Adipocyte (in vitro differentiated cells): ENCODE measurements around the gene DYDC2.
A peak's percentile ranks its signal among the peaks of the same experiment; 100 is the strongest.
"Not testable (repeated sequence)": the region's sequence is repeated elsewhere in the genome, so short reads cannot be mapped to it uniquely, and the experiment has no call there.

Source experiments
- DNase-seq: peaks from one replicate; pipeline ENCODE4 v3.0.0-alpha.2; 2015; ENCODE audit warnings: low read depth
- H3K27me3 ChIP-seq: replicated peaks from 2 replicates; pipeline ENCODE4 v1.7.0; 2013; ENCODE audit warnings: mild to moderate bottlenecking, low read length, moderate library complexity; ENCODE audit not compliant: control insufficient read depth, insufficient read depth
- H3K36me3 ChIP-seq: 2 replicates; pipeline ENCODE4 v1.7.0; 2013; ENCODE audit warnings: low read length, mild to moderate bottlenecking, moderate library complexity; ENCODE audit not compliant: control insufficient read depth, insufficient read depth, severe bottlenecking
- H3K4me1 ChIP-seq: 2 replicates; pipeline ENCODE4 v1.7.0; 2013; ENCODE audit warnings: mild to moderate bottlenecking, low read length, moderate library complexity; ENCODE audit not compliant: control insufficient read depth, insufficient read depth
- H3K4me3 ChIP-seq: 2 replicates; pipeline ENCODE4 v1.7.0; 2013; ENCODE audit warnings: mild to moderate bottlenecking, low read length, moderate library complexity
- H3K9ac ChIP-seq: 2 replicates; pipeline ENCODE4 v1.7.0; 2013; ENCODE audit warnings: mild to moderate bottlenecking, low read length, moderate library complexity
- H3K9me3 ChIP-seq: 2 replicates; pipeline ENCODE4 v1.7.0; 2013; ENCODE audit warnings: mild to moderate bottlenecking, low read length, moderate library complexity; ENCODE audit not compliant: control insufficient read depth

The DYDC2 gene

GRCh38 chr10:80324891-80325364, 31.7 kb upstream of the DYDC2 start:
- H3K4me1 ChIP-seq = peaks cover 3% of the 10 kb centered on the region
- no peak overlapping the region for H3K9ac ChIP-seq
- DNase-seq = no peak
- H3K27me3 ChIP-seq = peaks cover 14% of the 10 kb centered on the region
- no peak overlapping the region for H3K4me3 ChIP-seq
- H3K9me3 ChIP-seq = no peaks in the 10 kb centered on the region
- H3K36me3 ChIP-seq = no peaks in the 10 kb centered on the region

DNA sequence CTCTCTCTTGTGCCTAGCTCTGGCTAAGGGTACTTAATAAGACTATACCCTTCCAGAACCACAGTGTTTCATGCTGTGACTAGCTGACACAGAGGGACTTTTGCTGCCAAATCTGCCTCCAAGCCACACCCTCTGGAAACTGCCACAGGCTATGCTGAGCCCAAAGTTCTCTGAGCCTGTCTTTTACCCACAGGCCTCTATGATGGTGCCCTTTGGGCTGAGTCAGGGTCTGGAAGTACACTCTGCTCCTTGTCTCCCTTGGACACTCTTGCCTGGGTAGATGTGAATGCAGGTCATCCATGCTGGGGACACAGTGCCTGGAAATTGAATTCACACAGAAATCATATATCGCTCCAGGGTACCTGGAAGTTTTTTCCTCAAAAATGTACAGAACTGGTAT, 22.6 kb upstream of the DYDC2 start:
- Histone ChIP-seq H3K4me1 (no peaks in the 10 kb centered on the region), H3K9me3 (no peaks in the 10 kb centered on the region), H3K27me3 (peaks cover under 1% of the 10 kb centered on the region), H3K4me3 (no peak overlapping the region), H3K36me3 (no peaks in the 10 kb centered on the region), H3K9ac (no peak overlapping the region)
- no peak for DNase-seq

DNA sequence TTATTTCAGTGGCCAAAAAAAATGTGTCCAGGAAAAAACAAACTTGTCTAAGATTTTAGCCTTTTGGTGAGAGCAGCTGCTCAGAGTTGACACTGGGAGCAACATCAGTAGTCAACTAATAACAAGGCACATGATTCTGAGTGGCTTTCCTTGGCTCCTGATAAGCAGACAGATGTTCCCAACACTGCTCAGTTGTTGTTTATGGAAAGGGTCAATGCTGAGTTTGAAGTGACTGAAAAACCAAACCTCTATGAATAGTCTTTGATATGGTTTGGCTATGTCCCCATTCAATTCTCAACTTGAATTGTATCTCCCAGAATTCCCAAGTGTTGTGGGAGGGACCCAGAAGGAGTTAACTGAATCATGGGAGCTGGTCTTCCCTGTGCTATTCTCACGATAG, 12.3 kb upstream of the DYDC2 start:
- no peaks in the 10 kb centered on the region for H3K9me3 ChIP-seq
- peaks cover 3% of the 10 kb centered on the region for H3K27me3 ChIP-seq

GRCh38 chr10:80344912-80345311, 11.7 kb upstream of the DYDC2 start:
- no peak overlapping the region for H3K9ac ChIP-seq
- no peak for DNase-seq
- no peaks in the 10 kb centered on the region for H3K9me3 ChIP-seq
- no peaks in the 10 kb centered on the region for H3K36me3 ChIP-seq
- H3K4me3 ChIP-seq = no peak overlapping the region
- H3K27me3 ChIP-seq = peaks cover 2% of the 10 kb centered on the region
- no peaks in the 10 kb centered on the region for H3K4me1 ChIP-seq

More for the DNA sequence above, 12.3 kb upstream of the DYDC2 start:
- Histone ChIP-seq H3K9ac (no peak overlapping the region), H3K36me3 (no peaks in the 10 kb centered on the region), H3K4me3 (no peak overlapping the region), H3K4me1 (no peaks in the 10 kb centered on the region)
- DNase-seq = no peak

GRCh38 chr10:80350251-80350650, 6.3 kb upstream of the DYDC2 start:
- Histone ChIP-seq H3K36me3 (no peaks in the 10 kb centered on the region), H3K9me3 (no peaks in the 10 kb centered on the region), H3K27me3 (peaks cover 1% of the 10 kb centered on the region), H3K9ac (no peak overlapping the region), H3K4me1 (no peaks in the 10 kb centered on the region), H3K4me3 (no peak overlapping the region)
- no peak for DNase-seq

- Histone ChIP-seq H3K36me3 (no peaks in the 10 kb centered on the region), H3K27me3 (peaks cover 11% of the 10 kb centered on the region), H3K9me3 (no peaks in the 10 kb centered on the region), H3K4me1 (no peaks in the 10 kb centered on the region), H3K9ac (no peak overlapping the region), H3K4me3 (no peak overlapping the region)
- DNase-seq = no peak
Measured at GRCh38 chr10:80351220-80351619, 5.4 kb upstream of the DYDC2 start.

- no peak for DNase-seq
Measured at GRCh38 chr10:80356989-80357850, 639 bp downstream of the DYDC2 start.

DNA sequence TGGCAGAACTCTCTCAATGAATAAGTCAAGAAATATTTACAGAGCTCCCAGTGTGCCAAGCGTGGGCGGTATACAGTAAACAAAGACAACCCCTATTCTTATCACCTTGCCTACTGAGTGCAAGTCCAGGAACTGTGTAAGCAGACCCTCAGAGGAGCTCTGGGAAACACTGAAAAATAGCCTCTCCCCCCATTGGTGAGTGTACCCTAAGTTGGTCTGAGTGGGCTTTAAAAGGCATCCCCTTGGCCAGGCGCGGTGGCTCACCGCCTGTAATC, 1.2 kb downstream of the DYDC2 start:
- Histone ChIP-seq H3K36me3 (no peaks in the 10 kb centered on the region), H3K4me1 (no peaks in the 10 kb centered on the region), H3K9ac (no peak overlapping the region), H3K9me3 (peaks cover 4% of the 10 kb centered on the region), H3K27me3 (peaks cover 27% of the 10 kb centered on the region), H3K4me3 (no peak overlapping the region)
- DNase-seq = no peak

More at GRCh38 chr10:80356989-80357850, 639 bp downstream of the DYDC2 start:
- Histone ChIP-seq H3K27me3 (peaks cover 27% of the 10 kb centered on the region), H3K36me3 (no peaks in the 10 kb centered on the region), H3K4me1 (no peaks in the 10 kb centered on the region), H3K9ac (no peak overlapping the region), H3K4me3 (peak overlapping the region; percentile 54), H3K9me3 (peaks cover 4% of the 10 kb centered on the region)

GRCh38 chr10:80358925-80359324, 2.3 kb downstream of the DYDC2 start:
- H3K27me3 ChIP-seq = peaks cover 27% of the 10 kb centered on the region
- not testable (repeated sequence) for H3K36me3 ChIP-seq, H3K9ac ChIP-seq, DNase-seq, H3K9me3 ChIP-seq, H3K4me3 ChIP-seq, H3K4me1 ChIP-seq

DNA sequence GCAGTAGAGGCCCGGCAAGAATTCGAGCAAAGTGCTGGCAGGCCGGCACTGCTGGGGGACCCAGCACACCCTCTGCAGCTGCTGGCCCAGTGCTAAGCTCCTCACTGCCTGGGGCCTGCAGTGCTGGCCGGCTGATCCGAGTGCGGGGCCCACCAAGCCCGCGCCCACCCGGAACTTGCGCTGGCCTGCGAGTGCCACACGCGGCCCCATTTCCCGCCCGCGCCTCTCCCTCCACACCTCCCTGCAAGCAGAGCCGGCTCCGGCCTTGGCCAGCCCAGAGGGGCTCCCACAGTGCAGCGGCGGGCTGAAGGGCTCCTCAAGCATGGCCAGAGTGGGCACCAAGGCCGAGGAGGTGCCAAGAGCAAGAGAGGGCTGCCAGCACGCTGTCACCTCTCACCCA, 3.1 kb downstream of the DYDC2 start:
- no peak overlapping the region for H3K9ac ChIP-seq
- no peak overlapping the region for H3K4me3 ChIP-seq
- no peak for DNase-seq
- no peaks in the 10 kb centered on the region for H3K36me3 ChIP-seq
- H3K9me3 ChIP-seq = peaks cover 6% of the 10 kb centered on the region
- H3K27me3 ChIP-seq = peaks cover 27% of the 10 kb centered on the region
- no peaks in the 10 kb centered on the region for H3K4me1 ChIP-seq

- Histone ChIP-seq H3K36me3 (no peaks in the 10 kb centered on the region), H3K4me1 (no peaks in the 10 kb centered on the region), H3K4me3 (no peak overlapping the region), H3K9me3 (peaks cover 42% of the 10 kb centered on the region), H3K27me3 (peaks cover 3% of the 10 kb centered on the region), H3K9ac (no peak overlapping the region)
- DNase-seq = no peak
Measured at GRCh38 chr10:80365510-80365909, 8.9 kb downstream of the DYDC2 start.

DNA sequence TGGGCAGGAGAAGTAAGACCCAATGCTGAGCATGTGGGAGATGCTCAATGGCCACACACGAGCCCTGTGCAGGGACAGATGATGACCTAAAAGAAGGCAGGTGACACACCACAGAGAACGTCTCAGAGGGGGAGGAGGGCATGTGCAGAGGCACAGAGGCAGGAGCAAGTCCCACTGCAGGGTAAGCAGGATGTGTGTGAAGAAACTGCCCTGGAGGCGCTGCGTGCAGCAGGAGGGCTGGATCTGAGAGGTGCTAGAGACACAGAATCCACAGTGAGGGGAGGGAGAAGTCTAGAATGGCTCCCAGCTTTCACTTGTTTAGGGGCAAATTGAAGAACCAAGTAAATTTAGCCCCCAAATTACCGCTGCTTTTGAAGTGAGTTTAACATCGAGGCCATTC, 14.9 kb downstream of the DYDC2 start:
- Histone ChIP-seq H3K4me1 (no peaks in the 10 kb centered on the region), H3K36me3 (no peaks in the 10 kb centered on the region), H3K9ac (no peak overlapping the region), H3K9me3 (peaks cover 26% of the 10 kb centered on the region), H3K4me3 (no peak overlapping the region), H3K27me3 (peaks cover 3% of the 10 kb centered on the region)
- DNase-seq = no peak
